Astrocyte (in vitro differentiated cells and primary cell): ENCODE data around the gene PFDN4. TPM values are rescaled to one million over a fixed set of nuclear protein-coding genes. Genes with fewer than 3 reads are reported as not detected.

Experiments
- DNase-seq: peaks from one replicate; pipeline ENCODE4 v3.0.0-alpha.2; 2010; ENCODE audit warnings: low read depth
- FAIRE-seq: peaks from 2 replicates; lab custom pipeline; 2011; peaks lifted over from hg19 to GRCh38; lab: Jason Lieb, UNC
- H2AFZ ChIP-seq: 2 replicates; pipeline ENCODE4 v1.6.0; 2012; ENCODE audit warnings: low read depth, low read length, inconsistent platforms
- H3K27ac ChIP-seq: 2 replicates; pipeline ENCODE4 v1.5.1; 2011; ENCODE audit warnings: low read depth, low read length, inconsistent platforms
- H3K27me3 ChIP-seq: 2 replicates; pipeline ENCODE4 v1.6.0; 2011; ENCODE audit warnings: low read length, inconsistent platforms; ENCODE audit not compliant: insufficient read depth
- H3K36me3 ChIP-seq: 2 replicates; pipeline ENCODE4 v1.5.1; 2011; ENCODE audit warnings: low read length, inconsistent platforms; ENCODE audit not compliant: insufficient read depth
- H3K4me1 ChIP-seq: 2 replicates; pipeline ENCODE4 v1.5.1; 2011; ENCODE audit warnings: low read length, inconsistent platforms; ENCODE audit not compliant: insufficient read depth
- H3K4me2 ChIP-seq: 2 replicates; pipeline ENCODE4 v1.6.0; 2012; ENCODE audit warnings: low read length, inconsistent platforms
- H3K4me3 ChIP-seq: 2 replicates; pipeline ENCODE4 v1.5.1; 2011; ENCODE audit warnings: low read depth, mild to moderate bottlenecking, low read length, inconsistent platforms; ENCODE audit not compliant: insufficient read depth
- H3K79me2 ChIP-seq: 2 replicates; pipeline ENCODE4 v1.6.0; 2012; ENCODE audit warnings: mild to moderate bottlenecking, low read length, inconsistent platforms; ENCODE audit not compliant: insufficient read depth
- H3K9ac ChIP-seq: 2 replicates; pipeline ENCODE4 v1.6.0; 2012; ENCODE audit warnings: mild to moderate bottlenecking, low read length, inconsistent platforms
- H3K9me3 ChIP-seq: 2 replicates; pipeline ENCODE4 v1.5.1; 2012; ENCODE audit warnings: low read depth, mild to moderate bottlenecking, low read length, inconsistent platforms; ENCODE audit not compliant: insufficient read depth
- H4K20me1 ChIP-seq: 2 replicates; pipeline ENCODE4 v1.6.0; 2012; ENCODE audit warnings: low read length, inconsistent platforms; ENCODE audit not compliant: insufficient read depth
- H3K27ac Mint-ChIP-seq: one replicate; pipeline ENCODE4 v1.8.0; 2021; ENCODE audit warnings: mild to moderate bottlenecking, mixed read lengths; ENCODE audit not compliant: unreplicated experiment
- H3K27me3 Mint-ChIP-seq: one replicate; pipeline ENCODE4 v1.8.0; 2021; ENCODE audit warnings: low read depth, mixed read lengths; ENCODE audit not compliant: unreplicated experiment
- H3K36me3 Mint-ChIP-seq: one replicate; pipeline ENCODE4 v1.8.0; 2021; ENCODE audit warnings: low read depth, mixed read lengths; ENCODE audit not compliant: unreplicated experiment
- H3K4me1 Mint-ChIP-seq: one replicate; pipeline ENCODE4 v1.8.0; 2021; ENCODE audit warnings: low read depth, mixed read lengths; ENCODE audit not compliant: unreplicated experiment
- H3K4me3 Mint-ChIP-seq: one replicate; pipeline ENCODE4 v1.8.0; 2021; ENCODE audit warnings: mild to moderate bottlenecking, moderate library complexity, mixed read lengths; ENCODE audit not compliant: unreplicated experiment
- H3K9me3 Mint-ChIP-seq: one replicate; pipeline ENCODE4 v1.8.0; 2021; ENCODE audit warnings: mild to moderate bottlenecking, mixed read lengths; ENCODE audit not compliant: unreplicated experiment
- CTCF ChIP-seq: IDR thresholded peaks from 2 replicates; pipeline ENCODE4 v1.5.1; 2011; ENCODE audit warnings: low read depth, mild to moderate bottlenecking, inconsistent platforms, low read length, moderate library complexity; ENCODE audit not compliant: insufficient read depth
- EZH2 ChIP-seq: IDR thresholded peaks from 2 replicates; pipeline ENCODE4 v1.6.1; 2012; ENCODE audit warnings: mild to moderate bottlenecking, low read length, inconsistent platforms; ENCODE audit not compliant: insufficient read depth
- total RNA-seq: library from RNA; stranded (reverse); gene quantifications from 2 replicates; pipeline ENCODE4 v1.2.1, GENCODE V29; 2021

Gene PFDN4
- total RNA-seq, 1 donor from 2014 or later = 35.2 TPM

DNA sequence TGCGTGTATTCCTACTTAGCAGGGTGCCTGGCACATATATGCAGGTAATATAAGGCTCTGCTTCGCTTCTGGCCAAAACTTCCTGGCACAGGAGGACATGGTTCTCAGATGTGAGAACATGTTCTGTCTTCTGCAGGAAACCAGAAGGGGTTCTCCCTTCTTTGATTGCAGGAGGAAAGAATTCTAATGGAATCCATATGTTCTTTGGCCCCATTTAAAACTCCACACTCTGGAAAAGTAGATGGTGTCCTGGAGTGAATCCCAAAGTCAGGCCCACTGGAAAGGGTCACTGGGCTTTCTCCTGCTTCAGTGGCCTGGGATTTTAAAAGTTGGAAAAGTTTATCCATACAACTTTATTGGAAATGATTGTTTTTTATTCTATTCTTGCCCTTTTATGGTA is 17.7 kb upstream of the PFDN4 start:
- Histone ChIP-seq H3K36me3 (no peaks in the 10 kb centered on the region), H3K9me3 (no peaks in the 10 kb centered on the region), H3K4me2 (no peak overlapping the region), H3K4me1 (no peaks in the 10 kb centered on the region), H3K4me3 (no peak overlapping the region), H3K27me3 (no peaks in the 10 kb centered on the region), H4K20me1 (no peaks in the 10 kb centered on the region), H3K79me2 (no peaks in the 10 kb centered on the region), H3K27ac (no peak overlapping the region), H3K9ac (no peak overlapping the region), H2AFZ (no peak overlapping the region)
- Mint-ChIP-seq H3K36me3 (no peaks in the 10 kb centered on the region), H3K27ac (no peak overlapping the region), H3K27me3 (peaks cover 1% of the 10 kb centered on the region), H3K4me3 (no peak overlapping the region), H3K9me3 (no peaks in the 10 kb centered on the region), H3K4me1 (peaks cover 11% of the 10 kb centered on the region)
- FAIRE-seq (no peak), DNase-seq (no peak)
- TF ChIP-seq CTCF (no peak), EZH2 (no peak)

- Mint-ChIP-seq H3K27ac (no peak overlapping the region), H3K27me3 (peaks cover 1% of the 10 kb centered on the region), H3K4me3 (no peak overlapping the region), H3K4me1 (peaks cover 11% of the 10 kb centered on the region), H3K9me3 (no peaks in the 10 kb centered on the region), H3K36me3 (no peaks in the 10 kb centered on the region)
- DNase-seq = no peak
- Histone ChIP-seq H3K4me2 (no peak overlapping the region), H2AFZ (no peak overlapping the region), H4K20me1 (no peaks in the 10 kb centered on the region), H3K4me3 (no peak overlapping the region), H3K9me3 (no peaks in the 10 kb centered on the region), H3K4me1 (no peaks in the 10 kb centered on the region), H3K79me2 (no peaks in the 10 kb centered on the region), H3K36me3 (no peaks in the 10 kb centered on the region), H3K27me3 (no peaks in the 10 kb centered on the region), H3K9ac (no peak overlapping the region), H3K27ac (no peak overlapping the region)
- no peak for TF ChIP-seq EZH2
- no peak for TF ChIP-seq CTCF
- FAIRE-seq = peak; percentile 45
These were observed 14.1 kb upstream of the PFDN4 start for GRCh38 chr20:54193817-54194216.

DNA sequence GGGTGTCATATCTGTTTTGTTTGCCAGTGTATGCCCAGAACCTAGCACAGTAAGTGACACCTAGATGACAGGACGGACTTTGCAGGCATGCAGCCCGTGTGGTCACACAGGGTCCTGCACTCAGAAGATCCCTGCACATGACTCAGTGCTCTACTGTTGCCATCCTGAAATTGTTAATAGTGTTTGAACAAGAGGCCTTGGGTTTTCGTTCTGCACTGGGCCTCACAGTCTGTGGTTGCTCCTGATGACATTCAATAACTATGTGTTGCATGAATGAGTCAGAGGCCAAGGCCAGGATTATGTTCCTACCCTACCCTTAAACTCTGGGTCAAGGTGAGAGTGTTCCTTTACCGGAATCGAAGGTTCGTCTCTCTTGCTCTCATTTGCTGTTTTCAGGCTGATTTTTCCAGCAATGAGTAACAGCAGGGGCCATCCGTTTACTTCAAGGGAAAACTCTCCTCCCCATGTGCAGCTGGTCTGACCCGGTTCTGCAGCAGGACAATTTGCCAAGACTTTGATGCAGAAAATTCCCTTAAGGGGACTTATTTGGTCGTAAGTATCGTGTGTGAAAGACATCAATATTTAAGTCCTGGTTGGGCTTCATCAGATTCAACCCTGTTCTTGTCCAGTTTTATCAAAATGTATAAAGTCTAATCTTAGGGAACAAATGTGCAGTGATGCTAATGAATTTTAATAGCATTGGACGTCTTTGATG is 13.0 kb upstream of the PFDN4 start:
- FAIRE-seq = no peak
- H3K27me3 ChIP-seq = no peaks in the 10 kb centered on the region
- H2AFZ ChIP-seq = no peak overlapping the region
- H4K20me1 ChIP-seq = no peaks in the 10 kb centered on the region
- no peak overlapping the region for H3K9ac ChIP-seq
- H3K4me3 ChIP-seq = no peak overlapping the region
- Mint-ChIP-seq H3K27ac (peak overlapping the region; percentile 26), H3K9me3 (no peaks in the 10 kb centered on the region), H3K4me3 (no peak overlapping the region), H3K4me1 (peaks cover 11% of the 10 kb centered on the region), H3K27me3 (peaks cover 1% of the 10 kb centered on the region), H3K36me3 (no peaks in the 10 kb centered on the region)
- H3K36me3 ChIP-seq = no peaks in the 10 kb centered on the region
- no peak overlapping the region for H3K27ac ChIP-seq
- no peaks in the 10 kb centered on the region for H3K9me3 ChIP-seq
- no peaks in the 10 kb centered on the region for H3K79me2 ChIP-seq
- peak; percentile 18 for DNase-seq
- TF ChIP-seq EZH2 (no peak), CTCF (peak; percentile 15)
- no peak overlapping the region for H3K4me2 ChIP-seq
- no peaks in the 10 kb centered on the region for H3K4me1 ChIP-seq
